HepG2 (cell line): ENCODE measurements around the gene TMEM14C. TPM values are rescaled to one million over a fixed set of nuclear protein-coding genes. Genes with fewer than 3 reads are reported as not detected.

Experiments used
- CENPX ChIP-seq: sonication (generic); formaldehyde crosslinking; IDR thresholded peaks from 2 replicates; pipeline ENCODE4 v1.9.0; 2021; ENCODE audit warnings: mild to moderate bottlenecking, missing genetic modification reagents, moderate library complexity
- MAFG ChIP-seq: sonication (generic); formaldehyde crosslinking; IDR thresholded peaks from 2 replicates; pipeline ENCODE4 v1.5.1; 2020; ENCODE audit warnings: mild to moderate bottlenecking, missing genetic modification reagents
- MTF2 ChIP-seq: sonication (generic); formaldehyde crosslinking; IDR thresholded peaks from 2 replicates; pipeline ENCODE4 v1.5.0; 2020; ENCODE audit warnings: missing genetic modification reagents, borderline replicate concordance
- NFYB ChIP-seq: sonication (generic); formaldehyde crosslinking; IDR thresholded peaks from 2 replicates; pipeline ENCODE4 v1.4.0; 2020; ENCODE audit warnings: missing genetic modification reagents
- RXRA ChIP-seq: sonication (generic); formaldehyde crosslinking; IDR thresholded peaks from 2 replicates; pipeline ENCODE4 v1.5.1; 2020; ENCODE audit warnings: missing genetic modification reagents
- ZNF33B ChIP-seq: sonication (generic); formaldehyde crosslinking; IDR thresholded peaks from 2 replicates; pipeline ENCODE4 v1.5.1; 2020; ENCODE audit warnings: mild to moderate bottlenecking, missing genetic modification reagents
- ZNF44 ChIP-seq: sonication (generic); formaldehyde crosslinking; IDR thresholded peaks from 2 replicates; pipeline ENCODE4 v1.5.1; 2020; ENCODE audit warnings: mild to moderate bottlenecking, missing genetic modification reagents
- ZNF451 ChIP-seq: sonication (generic); formaldehyde crosslinking; IDR thresholded peaks from 2 replicates; pipeline ENCODE4 v1.5.0; 2020; ENCODE audit warnings: mild to moderate bottlenecking, missing genetic modification reagents
- ZNF547 ChIP-seq: sonication (generic); formaldehyde crosslinking; IDR thresholded peaks from 2 replicates; pipeline ENCODE4 v1.5.1; 2020; ENCODE audit warnings: mild to moderate bottlenecking, missing genetic modification reagents
- ZSCAN21 ChIP-seq: sonication (generic); formaldehyde crosslinking; IDR thresholded peaks from 2 replicates; pipeline ENCODE4 v1.8.0; 2022; ENCODE audit warnings: mild to moderate bottlenecking, missing genetic modification reagents, moderate library complexity, borderline replicate concordance
- polyA plus RNA-seq, 8 experiments: library from polyadenylated mRNA; depleted of rRNA in 3 of 8; stranded (reverse) in 7 of 8; unstranded in 1 of 8; fragments of >200 nt; fragmentation: Illumina TruSeq in 4 of 8; extraction: Trizol in 4 of 8; gene quantifications; 2 replicates each; pipeline versions ENCODE4 v1.2.1 to v1.2.3, GENCODE V29; 2011 to 2016; ENCODE audit warnings: low read depth in 4 of 8, missing spikeins in 1 of 8, mixed read lengths in 1 of 8; ENCODE audit not compliant: insufficient read depth in 1 of 8
- total RNA-seq, 5 experiments: library from RNA; depleted of rRNA; stranded (reverse); fragments of >200 nt; fragmentation: Illumina TruSeq; extraction: Trizol; gene quantifications; 2 replicates each; pipeline ENCODE4 v1.2.3, GENCODE V29; 2016; ENCODE audit warnings: low read depth in 1 of 5
- TF ChIP-seq, protein P1 (sequence below): sonication (generic); formaldehyde crosslinking; conservative IDR thresholded peaks from 2 replicates; pipeline ENCODE4 v1.8.1; 2023; ENCODE audit warnings: missing genetic modification reagents
- TF ChIP-seq, protein P2 (sequence below): IDR thresholded peaks from 2 replicates; pipeline ENCODE4 v1.6.1; 2016; ENCODE audit warnings: low read depth, borderline replicate concordance

Gene TMEM14C
- total and polyA plus RNA-seq, 2 of the 13 experiments (the other 11 are each of a cell fraction or from before 2014, with no cell fraction given): 184 TPM

DNA sequence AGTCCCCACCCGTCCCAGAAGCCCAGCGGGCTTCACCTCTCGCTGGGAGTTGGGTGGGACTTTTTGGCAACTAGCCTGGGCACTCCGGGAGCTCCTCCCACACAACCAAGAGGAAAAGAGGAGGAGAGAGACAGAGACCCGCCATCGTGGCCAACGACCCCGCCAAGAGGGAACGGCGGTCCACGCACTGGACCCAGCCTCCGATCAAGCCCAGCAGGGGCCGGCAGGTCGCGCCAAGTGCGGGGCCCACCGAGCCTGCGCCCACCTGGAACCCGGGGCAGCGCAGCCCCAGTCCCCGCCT, 3.0 kb upstream of the TMEM14C start (continued):
- TF ChIP-seq, protein P1, sequence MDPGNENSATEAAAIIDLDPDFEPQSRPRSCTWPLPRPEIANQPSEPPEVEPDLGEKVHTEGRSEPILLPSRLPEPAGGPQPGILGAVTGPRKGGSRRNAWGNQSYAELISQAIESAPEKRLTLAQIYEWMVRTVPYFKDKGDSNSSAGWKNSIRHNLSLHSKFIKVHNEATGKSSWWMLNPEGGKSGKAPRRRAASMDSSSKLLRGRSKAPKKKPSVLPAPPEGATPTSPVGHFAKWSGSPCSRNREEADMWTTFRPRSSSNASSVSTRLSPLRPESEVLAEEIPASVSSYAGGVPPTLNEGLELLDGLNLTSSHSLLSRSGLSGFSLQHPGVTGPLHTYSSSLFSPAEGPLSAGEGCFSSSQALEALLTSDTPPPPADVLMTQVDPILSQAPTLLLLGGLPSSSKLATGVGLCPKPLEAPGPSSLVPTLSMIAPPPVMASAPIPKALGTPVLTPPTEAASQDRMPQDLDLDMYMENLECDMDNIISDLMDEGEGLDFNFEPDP: 0 out of 2 replicates have a peak, but pooled peaks have one; percentile 59
- TF ChIP-seq ZNF451 (CRISPR knock-in tag): 0 out of 2 replicates have a peak, but pooled peaks have one; percentile 54
- TF ChIP-seq, protein P2, sequence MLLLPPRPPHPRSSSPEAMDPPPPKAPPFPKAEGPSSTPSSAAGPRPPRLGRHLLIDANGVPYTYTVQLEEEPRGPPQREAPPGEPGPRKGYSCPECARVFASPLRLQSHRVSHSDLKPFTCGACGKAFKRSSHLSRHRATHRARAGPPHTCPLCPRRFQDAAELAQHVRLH (CRISPR knock-in tag): 0 out of 2 replicates have a peak, but pooled peaks have one; percentile 1
- peak; percentile 81; the same call in 1 of the 2 replicates for TF ChIP-seq ZNF547
- TF ChIP-seq RXRA (CRISPR knock-in tag): 0 out of 2 replicates have a peak, but pooled peaks have one; percentile 23
- TF ChIP-seq ZNF33B (CRISPR knock-in tag): 0 out of 2 replicates have a peak, but pooled peaks have one; percentile 58
- TF ChIP-seq ZNF44 (CRISPR knock-in tag): peak; percentile 75; the same call in 1 of the 2 replicates
- TF ChIP-seq MAFG (CRISPR knock-in tag): peak; percentile 38; the same call in 1 of the 2 replicates
- no peak for TF ChIP-seq CENPX
- peak; percentile 87; the same call in 1 of the 2 replicates for TF ChIP-seq MTF2
- 0 out of 2 replicates have a peak, but pooled peaks have one; percentile 7 for TF ChIP-seq NFYB (CRISPR knock-in tag)
- peak; percentile 4; the same call in 1 of the 2 replicates for TF ChIP-seq ZSCAN21 (CRISPR knock-in tag)
